Measurements from ENCODE around the gene TSPAN12.

The TSPAN12 gene

GRCh38 chr7:120743128-120743527 is 114.8 kb downstream of the TSPAN12 start:
- no peak for TF ChIP-seq CTCF (IDR thresholded peaks at IDR 0.05)

DNA sequence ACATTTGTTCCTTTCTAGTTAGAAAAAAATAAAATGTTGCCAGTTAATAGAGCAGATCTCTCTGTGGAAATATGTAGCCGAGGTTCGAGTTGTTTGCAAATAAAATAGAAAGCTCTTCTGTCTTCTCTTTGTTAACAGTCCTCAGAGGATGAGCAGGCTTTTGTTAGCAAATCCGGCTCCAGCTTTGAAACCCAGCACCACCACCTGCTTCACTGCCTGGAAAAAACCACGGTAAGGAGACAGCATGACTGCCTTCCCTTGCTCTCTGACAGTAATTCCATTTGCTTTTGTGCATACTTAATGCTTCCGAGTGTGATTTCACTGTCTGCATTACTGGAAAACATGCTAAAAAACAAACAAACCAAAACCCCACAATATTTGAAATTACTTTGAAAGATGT is 115.6 kb downstream of the TSPAN12 start:
- no peak for TF ChIP-seq CTCF (IDR thresholded peaks at IDR 0.05)

DNA sequence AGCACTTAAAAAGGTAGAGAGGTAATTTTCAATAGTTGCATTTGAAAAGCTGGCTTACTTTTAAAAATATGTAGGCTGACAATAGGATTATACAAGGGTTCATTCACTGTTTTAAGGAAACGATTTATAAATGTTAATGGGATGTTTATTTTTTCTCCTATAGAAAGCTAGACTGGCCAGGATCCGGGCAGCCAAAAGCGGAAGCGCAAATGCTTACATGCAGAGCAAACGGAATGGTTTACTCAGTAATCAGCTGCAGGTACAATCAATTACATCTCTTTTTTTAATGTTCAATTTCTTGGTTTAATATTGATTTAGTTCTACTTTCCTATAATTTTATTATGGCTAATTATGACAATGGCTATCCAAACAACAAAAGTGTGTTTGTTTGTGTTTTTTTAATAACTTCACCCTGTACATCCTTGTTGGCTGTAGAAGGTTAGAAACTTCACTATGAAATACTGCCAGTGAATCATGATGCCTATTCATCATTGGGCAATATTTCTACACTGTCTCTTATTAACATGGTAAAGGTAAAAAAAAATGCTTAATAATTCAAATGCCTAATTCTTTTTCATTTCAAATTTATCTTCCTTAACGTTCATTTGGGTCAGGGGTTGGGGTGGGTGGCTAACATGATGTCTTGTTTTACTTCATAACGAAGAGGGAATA is 116.4 kb downstream of the TSPAN12 start:
- no peak for TF ChIP-seq CTCF (IDR thresholded peaks at IDR 0.05)

GRCh38 chr7:120740348-120740747 is 117.6 kb downstream of the TSPAN12 start:
- TF ChIP-seq CTCF (IDR thresholded peaks at IDR 0.05): no peak

DNA sequence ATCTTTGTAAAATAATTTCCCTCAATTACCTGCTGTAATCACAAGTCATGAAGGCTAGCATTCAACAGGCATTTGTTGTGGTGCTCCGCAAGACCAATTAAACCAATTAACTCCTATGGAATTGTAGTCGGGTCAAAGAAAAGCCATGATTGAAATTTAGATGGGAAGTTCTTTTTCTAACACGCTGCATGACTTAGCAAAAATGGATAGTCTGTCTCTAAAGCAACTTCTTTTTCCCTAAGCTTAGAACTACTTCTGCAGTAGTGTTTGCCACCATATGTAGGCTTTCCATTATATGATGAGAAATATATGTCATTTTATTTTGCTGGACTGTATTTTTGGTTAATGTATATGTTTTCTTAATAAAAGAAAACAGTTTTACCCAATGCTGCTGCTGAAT is 119.1 kb downstream of the TSPAN12 start:
- no peak for TF ChIP-seq CTCF (IDR thresholded peaks at IDR 0.05)
